IMR-90 (cell line): Measurements from ENCODE around the gene BIRC5. TPM values are rescaled to one million over a fixed set of nuclear protein-coding genes. Genes with fewer than 3 reads are reported as not detected.

Experiments
- ATAC-seq: fragments of 200-7000 bp; cut with Tn5 transposase; 2 replicates; pipeline ENCODE4 v1.9.1; 2020; ENCODE audit warnings: low read depth, mild to moderate bottlenecking, moderate library complexity
- BruUV-seq: library from RNA; stranded (reverse); fragments of 400-500 nt; replicated peaks from 2 replicates; lab custom pipeline; 2021; lab: Mats Ljungman, UMichigan
- CTCF ChIA-PET: fragments of 300-600 bp; formaldehyde crosslinking; extraction: SDS; loops from one replicate; lab custom pipeline; 2021; ENCODE audit warnings: antibody characterized with exemption; lab: Yijun Ruan, JAX
- POLR2A ChIA-PET: fragments of 300-600 bp; sonication (Branson Sonifier 250); formaldehyde crosslinking; loops from one replicate; lab custom pipeline; 2022; ENCODE audit warnings: antibody characterized with exemption; ENCODE audit not compliant: unreplicated experiment; lab: Charles Lee
- DNase-seq: peaks from one replicate; pipeline ENCODE4 v3.0.0; 2013
- H2AFZ ChIP-seq: replicated peaks from 2 replicates; pipeline ENCODE3; 2013; ENCODE audit warnings: low read length, mild to moderate bottlenecking; ENCODE audit not compliant: poor library complexity
- H2AK5ac ChIP-seq: 2 replicates; pipeline ENCODE4 v1.6.1; 2013; ENCODE audit warnings: low read depth, low read length, inconsistent platforms
- H2AK9ac ChIP-seq: replicated peaks from 2 replicates; pipeline ENCODE3; 2013; ENCODE audit warnings: mild to moderate bottlenecking, low read depth, low read length, moderate library complexity; ENCODE audit not compliant: poor library complexity
- H2BK120ac ChIP-seq: 2 replicates; pipeline ENCODE4 v1.6.1; 2013; ENCODE audit warnings: low read depth, low read length, inconsistent platforms
- H2BK15ac ChIP-seq: 3 replicates; pipeline ENCODE4 v1.6.1; 2013; ENCODE audit warnings: low read depth, low read length, inconsistent platforms
- H2BK20ac ChIP-seq: 2 replicates; pipeline ENCODE4 v1.6.1; 2013; ENCODE audit warnings: low read depth, mild to moderate bottlenecking, inconsistent platforms, low read length, moderate library complexity
- H2BK5ac ChIP-seq: 2 replicates; pipeline ENCODE4 v1.6.1; 2013; ENCODE audit warnings: mild to moderate bottlenecking, low read depth, low read length, inconsistent platforms; ENCODE audit not compliant: poor library complexity, severe bottlenecking
- H3K14ac ChIP-seq: replicated peaks from 2 replicates; pipeline ENCODE4 v1.6.1; 2013; ENCODE audit warnings: low read depth, low read length, inconsistent platforms
- H3K18ac ChIP-seq: 2 replicates; pipeline ENCODE4 v1.6.1; 2013; ENCODE audit warnings: low read depth, low read length, control low read depth
- H3K23ac ChIP-seq: 2 replicates; pipeline ENCODE4 v1.6.1; 2013; ENCODE audit warnings: low read depth, low read length, inconsistent platforms
- H3K27ac ChIP-seq: 2 replicates; pipeline ENCODE4 v1.5.1; 2013; ENCODE audit warnings: mild to moderate bottlenecking, control low read depth, low read length; ENCODE audit not compliant: insufficient read depth
- H3K27me3 ChIP-seq: 2 replicates; pipeline ENCODE4 v1.6.1; 2013; ENCODE audit warnings: low read length; ENCODE audit not compliant: control insufficient read depth, insufficient read depth
- H3K36me3 ChIP-seq: 2 replicates; pipeline ENCODE4 v1.6.1; 2013; ENCODE audit warnings: low read length, mixed read lengths; ENCODE audit not compliant: control insufficient read depth, insufficient read depth
- H3K4ac ChIP-seq: 2 replicates; pipeline ENCODE4 v1.6.1; 2013; ENCODE audit warnings: low read depth, low read length, inconsistent platforms
- H3K4me1 ChIP-seq: 2 replicates; pipeline ENCODE4 v1.6.1; 2013; ENCODE audit warnings: low read length, mixed read lengths; ENCODE audit not compliant: control insufficient read depth, insufficient read depth
- H3K4me2 ChIP-seq: 2 replicates; pipeline ENCODE4 v1.6.1; 2013; ENCODE audit warnings: low read depth, mild to moderate bottlenecking, control low read depth, low read length, moderate library complexity
- H3K4me3 ChIP-seq: 2 replicates; pipeline ENCODE4 v1.5.1; 2013; ENCODE audit warnings: low read depth, mild to moderate bottlenecking, control low read depth, low read length, moderate library complexity; ENCODE audit not compliant: insufficient read depth
- H3K56ac ChIP-seq: 2 replicates; pipeline ENCODE4 v1.6.1; 2013; ENCODE audit warnings: low read length, inconsistent platforms; ENCODE audit not compliant: insufficient read depth; ENCODE audit errors: extremely low read depth
- H3K79me1 ChIP-seq, 2 experiments: 2 replicates each; pipeline ENCODE4 v1.6.1; 2013; ENCODE audit warnings: low read length in 2 of 2, inconsistent platforms in 1 of 2, low read depth in 1 of 2
- H3K9ac ChIP-seq: 2 replicates; pipeline ENCODE4 v1.6.1; 2013; ENCODE audit warnings: low read depth, low read length, control low read depth
- H3K9me1 ChIP-seq: 2 replicates; pipeline ENCODE4 v1.6.1; 2013; ENCODE audit warnings: low read length, inconsistent platforms; ENCODE audit not compliant: insufficient read depth
- H3K9me3 ChIP-seq: 2 replicates; pipeline ENCODE4 v1.6.1; 2013; ENCODE audit warnings: low read length; ENCODE audit not compliant: control insufficient read depth, insufficient read depth
- H4K20me1 ChIP-seq: 2 replicates; pipeline ENCODE4 v1.6.1; 2013; ENCODE audit warnings: low read length, inconsistent platforms; ENCODE audit not compliant: insufficient read depth
- H4K5ac ChIP-seq: 2 replicates; pipeline ENCODE4 v1.6.1; 2013; ENCODE audit warnings: mild to moderate bottlenecking, low read depth, low read length, control low read depth
- H4K8ac ChIP-seq, 2 experiments: 2 replicates each; pipeline ENCODE4 v1.6.1; 2013; ENCODE audit warnings: low read depth in 2 of 2, low read length in 2 of 2, control low read depth in 1 of 2, inconsistent platforms in 1 of 2
- H4K91ac ChIP-seq: 2 replicates; pipeline ENCODE4 v1.6.1; 2013; ENCODE audit warnings: low read depth, low read length, inconsistent platforms; ENCODE audit not compliant: insufficient read depth
- CEBPB ChIP-seq: IDR thresholded peaks from 2 replicates; pipeline ENCODE4 v1.6.1; 2012; ENCODE audit warnings: low read depth, low read length, improper control_type of control experiment
- CHD1 ChIP-seq: IDR thresholded peaks from 2 replicates; pipeline ENCODE4 v1.6.1; 2012; ENCODE audit warnings: low read depth, low read length, improper control_type of control experiment
- MAFK ChIP-seq: IDR thresholded peaks from 2 replicates; pipeline ENCODE4 v1.6.1; 2012; ENCODE audit warnings: low read depth, low read length, improper control_type of control experiment
- MAZ ChIP-seq: IDR thresholded peaks from 2 replicates; pipeline ENCODE4 v1.6.1; 2012; ENCODE audit warnings: low read depth, mild to moderate bottlenecking, low read length, improper control_type of control experiment, moderate library complexity, borderline replicate concordance
- MXI1 ChIP-seq: IDR thresholded peaks from 2 replicates; pipeline ENCODE4 v1.6.1; 2012; ENCODE audit warnings: low read depth, mild to moderate bottlenecking, low read length, moderate library complexity, borderline replicate concordance
- NFE2L2 ChIP-seq: fragments of 150-350 bp; IDR thresholded peaks from 2 replicates; pipeline ENCODE4 v1.6.1; 2016; ENCODE audit warnings: low read depth, mild to moderate bottlenecking, low read length
- RAD21 ChIP-seq: IDR thresholded peaks from 2 replicates; pipeline ENCODE4 v1.6.1; 2012; ENCODE audit warnings: low read length, improper control_type of control experiment
- RCOR1 ChIP-seq: IDR thresholded peaks from 2 replicates; pipeline ENCODE4 v1.6.1; 2012; ENCODE audit warnings: mild to moderate bottlenecking, low read length, improper control_type of control experiment; ENCODE audit not compliant: insufficient replicate concordance
- RFX5 ChIP-seq: IDR thresholded peaks from 2 replicates; pipeline ENCODE4 v1.8.0; 2012; ENCODE audit warnings: low read depth, mild to moderate bottlenecking, low read length, moderate library complexity
- SMC3 ChIP-seq: fragments of 150-350 bp; IDR thresholded peaks from 2 replicates; pipeline ENCODE4 v1.6.1; 2016; ENCODE audit warnings: low read depth, mild to moderate bottlenecking, antibody characterized with exemption, low read length, moderate library complexity
- USF2 ChIP-seq: fragments of 150-350 bp; IDR thresholded peaks from 2 replicates; pipeline ENCODE4 v1.6.1; 2017; ENCODE audit warnings: mild to moderate bottlenecking, antibody characterized with exemption, low read length, low read depth
- WGBS, 2 experiments: methylation state at CpG; one replicate each; pipeline versions ENCODE4 v1.1.5 to v1.1.7; 2013; ENCODE audit warnings: missing lambda C conversion rate in 2 of 2; ENCODE audit not compliant: insufficient read length in 1 of 2; ENCODE audit errors: extremely low coverage in 2 of 2; 5-methylcytosine and 5-hydroxymethylcytosine counted together
- dilution Hi-C: fragments of 300-500 bp; cut with HindIII; formaldehyde crosslinking; loops from one replicate; pipeline ENCODE4 v1.14.3; 2018; ENCODE audit warnings: low sequenced_read_pairs; ENCODE audit not compliant: unreplicated experiment
- in situ Hi-C: fragments of 300-500 bp; cut with MboI; formaldehyde crosslinking; loops from 3 replicates; pipeline ENCODE4 v1.14.3; 2019; ENCODE audit warnings: low sequenced_read_pairs, inconsistent platforms, mixed read lengths
- intact Hi-C: fragments of 100-400 bp; cut with micrococcal nuclease; formaldehyde crosslinking; loops from 2 replicates; pipeline ENCODE4 v1.10.0; 2022
- polyA plus RNA-seq, 3 experiments: library from polyadenylated mRNA; depleted of rRNA; stranded (reverse); fragments of >200 nt; gene quantifications; 2 replicates each; pipeline ENCODE4 v1.2.3, GENCODE V29; 2012; ENCODE audit warnings: low replicate concordance in 1 of 3
- total RNA-seq: library from RNA; depleted of rRNA; stranded (reverse); fragments of >200 nt; gene quantifications from 2 replicates; pipeline ENCODE4 v1.2.3, GENCODE V29; 2012
- TF ChIP-seq, protein P1 (sequence below): fragments of 150-350 bp; IDR thresholded peaks from 2 replicates; pipeline ENCODE4 v1.6.1; 2016; ENCODE audit warnings: low read depth, mild to moderate bottlenecking, low read length, moderate library complexity, borderline replicate concordance
- TF ChIP-seq, protein P2 (sequence below): conservative IDR thresholded peaks from 2 replicates; pipeline ENCODE4 v1.5.1; 2012; ENCODE audit warnings: mild to moderate bottlenecking, low read depth, low read length, improper control_type of control experiment

The BIRC5 gene
- total and polyA plus RNA-seq, 2 of the 4 experiments (the other 2 are of a cell fraction), result 16.6 to 52.7 TPM

GRCh38 chr17:78250891-78251772 is 37.1 kb downstream of the BIRC5 start:
- dilution Hi-C loops (no loop called here), in situ Hi-C loops (no loop called here), intact Hi-C loops (loop anchor here (1.0 to 10.0 kb wide), 4 partner anchors 110 to 454 kb away; partner anchors contain the start of gene SOCS3)
- Histone ChIP-seq H3K23ac (no peak overlapping the region), H3K9me1 (0 out of 2 replicates have a peak, but pooled peaks cover 6% of the 10 kb centered on the region), H3K56ac (no peak overlapping the region), H3K36me3 (no peaks in the 10 kb centered on the region), H3K9ac (no peak overlapping the region), H3K18ac (no peak overlapping the region), H4K20me1 (no peaks in the 10 kb centered on the region), H2AK5ac (no peak overlapping the region; the same call in 1 of the 2 replicates), H2BK15ac (no peak overlapping the region), H3K79me1 (peaks cover 0 to 4% of the 10 kb centered on the region in 2 experiments; a peak in 1 of 4 replicates), H2AFZ (peak overlapping the region; percentile 79), H2AK9ac (peak overlapping the region; percentile 69), H4K8ac (no peak overlapping the region), H3K27ac (no peak overlapping the region), H3K14ac (no peak overlapping the region), H2BK20ac (no peak overlapping the region), H3K4me3 (no peak overlapping the region), H3K4me2 (no peak overlapping the region), H3K4ac (no peak overlapping the region), H4K91ac (no peak overlapping the region), H3K9me3 (no peaks in the 10 kb centered on the region), H2BK5ac (no peak overlapping the region), H2BK120ac (no peak overlapping the region), H4K5ac (no peak overlapping the region), H3K27me3 (peaks cover 3% of the 10 kb centered on the region; the same call in 1 of the 2 replicates), H3K4me1 (peaks cover 6% of the 10 kb centered on the region)
- ATAC-seq (peak; percentile 91), DNase-seq (peak; percentile 76)
- no TSS peak for BruUV-seq
- CTCF ChIA-PET, result interaction anchor here (0.6 to 1.5 kb wide), 10 partner anchors 13 to 477 kb away, joined by 3 to 5 read pairs (median 3); no protein-coding TSS in a partner anchor
- 27% methylated on average over 11 of the region's 27 CpGs; no CpG with 5 or more reads in 1 of the 2 experiments for WGBS, 2 experiments
- POLR2A ChIA-PET, result no interaction called here
- TF ChIP-seq RFX5, result no peak
- peak; percentile 98 for TF ChIP-seq RAD21
- TF ChIP-seq, protein P1, sequence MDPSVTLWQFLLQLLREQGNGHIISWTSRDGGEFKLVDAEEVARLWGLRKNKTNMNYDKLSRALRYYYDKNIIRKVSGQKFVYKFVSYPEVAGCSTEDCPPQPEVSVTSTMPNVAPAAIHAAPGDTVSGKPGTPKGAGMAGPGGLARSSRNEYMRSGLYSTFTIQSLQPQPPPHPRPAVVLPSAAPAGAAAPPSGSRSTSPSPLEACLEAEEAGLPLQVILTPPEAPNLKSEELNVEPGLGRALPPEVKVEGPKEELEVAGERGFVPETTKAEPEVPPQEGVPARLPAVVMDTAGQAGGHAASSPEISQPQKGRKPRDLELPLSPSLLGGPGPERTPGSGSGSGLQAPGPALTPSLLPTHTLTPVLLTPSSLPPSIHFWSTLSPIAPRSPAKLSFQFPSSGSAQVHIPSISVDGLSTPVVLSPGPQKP, result no peak
- peak; percentile 94 for TF ChIP-seq SMC3
- TF ChIP-seq USF2, result peak; percentile 75
- TF ChIP-seq RCOR1, result no peak
- TF ChIP-seq MXI1, result peak; percentile 51; the same call in 1 of the 2 replicates
- no peak for TF ChIP-seq CHD1
- TF ChIP-seq MAZ, result peak; percentile 83; the same call in 1 of the 2 replicates
- TF ChIP-seq CEBPB, result no peak
- TF ChIP-seq NFE2L2, result no peak
- TF ChIP-seq, protein P2, sequence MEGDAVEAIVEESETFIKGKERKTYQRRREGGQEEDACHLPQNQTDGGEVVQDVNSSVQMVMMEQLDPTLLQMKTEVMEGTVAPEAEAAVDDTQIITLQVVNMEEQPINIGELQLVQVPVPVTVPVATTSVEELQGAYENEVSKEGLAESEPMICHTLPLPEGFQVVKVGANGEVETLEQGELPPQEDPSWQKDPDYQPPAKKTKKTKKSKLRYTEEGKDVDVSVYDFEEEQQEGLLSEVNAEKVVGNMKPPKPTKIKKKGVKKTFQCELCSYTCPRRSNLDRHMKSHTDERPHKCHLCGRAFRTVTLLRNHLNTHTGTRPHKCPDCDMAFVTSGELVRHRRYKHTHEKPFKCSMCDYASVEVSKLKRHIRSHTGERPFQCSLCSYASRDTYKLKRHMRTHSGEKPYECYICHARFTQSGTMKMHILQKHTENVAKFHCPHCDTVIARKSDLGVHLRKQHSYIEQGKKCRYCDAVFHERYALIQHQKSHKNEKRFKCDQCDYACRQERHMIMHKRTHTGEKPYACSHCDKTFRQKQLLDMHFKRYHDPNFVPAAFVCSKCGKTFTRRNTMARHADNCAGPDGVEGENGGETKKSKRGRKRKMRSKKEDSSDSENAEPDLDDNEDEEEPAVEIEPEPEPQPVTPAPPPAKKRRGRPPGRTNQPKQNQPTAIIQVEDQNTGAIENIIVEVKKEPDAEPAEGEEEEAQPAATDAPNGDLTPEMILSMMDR, result peak; percentile 100
- TF ChIP-seq MAFK, result no peak
